ENCODE measurements around the gene GOLGA6D.
"Not testable (repeated sequence)": the region's sequence is repeated elsewhere in the genome, so short reads cannot be mapped to it uniquely, and the experiment has no call there.

GOLGA6D gene

DNA sequence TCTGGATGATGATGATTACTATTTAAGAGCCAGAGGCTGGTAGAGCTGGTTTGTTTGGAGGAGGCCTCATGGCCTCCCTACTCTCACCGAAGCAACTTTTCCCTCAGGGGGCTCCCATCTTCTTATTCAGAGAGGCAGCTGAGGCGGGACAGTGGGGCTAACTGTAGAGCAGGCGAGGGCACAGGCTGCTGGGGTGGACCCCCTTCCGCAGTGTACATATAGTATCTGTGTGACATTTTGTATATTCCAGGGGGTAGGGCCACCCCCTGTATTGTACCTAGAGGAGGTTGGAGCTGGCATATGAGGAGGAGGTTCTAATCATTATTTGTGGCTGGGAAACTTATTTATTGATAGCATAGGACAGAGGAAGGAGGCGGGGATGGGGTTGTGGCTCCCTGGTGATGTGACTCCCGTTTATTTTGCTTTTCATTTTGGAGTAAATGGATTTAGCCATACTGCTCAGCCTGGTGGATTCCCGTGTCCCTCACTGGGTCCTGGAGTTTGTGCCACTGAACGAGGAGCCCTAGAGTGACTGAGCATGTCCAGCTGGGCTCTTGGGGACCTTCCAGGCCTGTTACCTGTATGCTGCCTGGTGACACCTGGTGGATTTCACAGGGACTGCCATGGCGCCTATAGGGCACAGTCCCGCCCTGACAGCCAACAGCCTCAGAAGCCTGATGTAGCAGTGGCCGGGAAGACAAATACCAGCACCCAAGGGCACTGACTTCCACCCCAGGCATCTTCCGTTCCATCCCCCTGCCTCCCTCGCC, 16.1 kb downstream of the GOLGA6D start:
- FAIRE-seq; DNase-seq (ENCODE audit: insufficient read length, low spot score): not testable (repeated sequence)

DNA sequence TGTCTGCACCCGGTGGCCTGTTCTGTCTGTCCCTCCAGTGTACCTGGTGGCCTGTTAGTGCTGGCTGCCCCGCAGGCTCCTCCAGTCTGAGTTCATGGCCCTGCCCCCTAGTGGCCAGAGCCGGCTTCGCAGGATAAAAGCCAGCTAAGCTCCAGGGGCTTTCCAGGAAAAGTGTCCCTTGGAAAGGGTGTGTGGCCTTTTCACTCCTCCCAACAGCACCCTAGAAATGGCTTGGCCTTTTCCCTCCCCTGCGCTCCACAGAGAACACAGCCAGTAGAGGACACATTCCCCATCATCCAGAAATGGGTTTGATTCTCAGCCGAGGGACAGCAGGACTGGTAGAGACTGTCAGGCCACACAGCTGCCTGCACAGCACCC, 16.7 kb downstream of the GOLGA6D start:
- not testable (repeated sequence) for DNase-seq (ENCODE audit: insufficient read length, low spot score); FAIRE-seq
- TF ChIP-seq, protein P1, sequence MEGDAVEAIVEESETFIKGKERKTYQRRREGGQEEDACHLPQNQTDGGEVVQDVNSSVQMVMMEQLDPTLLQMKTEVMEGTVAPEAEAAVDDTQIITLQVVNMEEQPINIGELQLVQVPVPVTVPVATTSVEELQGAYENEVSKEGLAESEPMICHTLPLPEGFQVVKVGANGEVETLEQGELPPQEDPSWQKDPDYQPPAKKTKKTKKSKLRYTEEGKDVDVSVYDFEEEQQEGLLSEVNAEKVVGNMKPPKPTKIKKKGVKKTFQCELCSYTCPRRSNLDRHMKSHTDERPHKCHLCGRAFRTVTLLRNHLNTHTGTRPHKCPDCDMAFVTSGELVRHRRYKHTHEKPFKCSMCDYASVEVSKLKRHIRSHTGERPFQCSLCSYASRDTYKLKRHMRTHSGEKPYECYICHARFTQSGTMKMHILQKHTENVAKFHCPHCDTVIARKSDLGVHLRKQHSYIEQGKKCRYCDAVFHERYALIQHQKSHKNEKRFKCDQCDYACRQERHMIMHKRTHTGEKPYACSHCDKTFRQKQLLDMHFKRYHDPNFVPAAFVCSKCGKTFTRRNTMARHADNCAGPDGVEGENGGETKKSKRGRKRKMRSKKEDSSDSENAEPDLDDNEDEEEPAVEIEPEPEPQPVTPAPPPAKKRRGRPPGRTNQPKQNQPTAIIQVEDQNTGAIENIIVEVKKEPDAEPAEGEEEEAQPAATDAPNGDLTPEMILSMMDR (IDR thresholded peaks at IDR 0.05; ENCODE audit: insufficient read depth, missing control alignments): peak; percentile 38

DNA sequence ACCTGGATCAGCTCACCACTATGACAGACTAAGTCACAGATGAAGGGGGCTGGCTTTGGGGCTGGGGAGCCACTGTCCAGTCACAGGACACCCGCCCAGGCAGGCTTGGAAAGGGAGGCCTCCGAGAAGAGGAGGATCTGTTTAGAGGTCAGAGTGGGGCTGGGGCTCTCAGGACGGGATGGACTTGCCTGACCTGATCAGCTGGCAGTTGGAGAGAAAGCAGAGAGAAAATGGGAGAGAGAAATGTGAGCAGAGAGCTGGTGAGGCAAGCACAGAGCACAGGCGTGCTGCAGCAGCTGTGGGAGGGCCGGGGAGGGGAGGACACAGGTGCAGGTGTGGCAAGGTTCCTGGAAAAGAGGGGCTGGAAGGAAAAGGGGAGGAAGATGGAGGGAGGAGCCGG, 17.4 kb downstream of the GOLGA6D start:
- not testable (repeated sequence) for FAIRE-seq; DNase-seq (ENCODE audit: insufficient read length, low spot score)

DNA sequence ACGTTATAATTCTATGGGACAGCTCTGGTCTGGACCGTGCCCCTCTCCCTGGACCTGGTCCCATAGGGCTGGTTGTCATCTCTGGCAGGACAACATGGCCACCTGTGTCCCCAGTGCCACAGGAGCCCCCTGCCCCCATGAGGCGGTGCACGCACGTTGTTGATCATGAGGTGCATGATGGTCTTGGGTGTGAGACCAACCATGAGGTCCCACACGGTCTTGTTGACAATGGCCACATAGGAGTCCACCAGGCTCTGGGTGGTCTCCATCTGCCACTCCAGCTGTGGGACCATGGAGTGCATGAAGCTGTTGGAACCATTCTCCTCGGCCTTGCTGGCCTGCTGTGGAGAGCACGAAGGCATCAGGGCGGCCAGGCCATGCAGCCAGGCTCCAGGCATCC, 19.7 kb downstream of the GOLGA6D start:
- TF ChIP-seq, protein P1 (IDR thresholded peaks at IDR 0.05; ENCODE audit: insufficient read depth, missing control alignments): no peak
- FAIRE-seq (no peak), DNase-seq (ENCODE audit: insufficient read length, low spot score) (no peak)

DNA sequence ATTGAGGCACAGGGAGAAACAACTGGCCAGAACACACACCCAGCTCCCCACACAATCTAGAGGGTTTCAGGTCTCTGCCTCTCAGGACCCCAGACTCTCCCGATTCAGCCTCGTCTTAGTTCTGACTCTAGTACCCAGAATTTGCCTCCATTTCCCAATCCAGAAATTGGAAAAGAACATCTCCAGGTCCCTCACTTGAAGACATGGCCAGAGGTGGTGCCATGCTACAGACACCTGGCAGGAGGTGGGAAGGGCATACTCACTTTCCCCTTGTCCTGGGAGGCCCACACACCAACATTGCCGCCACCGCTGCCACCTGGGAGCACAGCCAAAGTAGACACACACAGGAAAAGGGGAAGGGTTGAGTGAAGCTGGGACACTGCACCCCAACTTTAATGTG, 20.1 kb downstream of the GOLGA6D start:
- FAIRE-seq; DNase-seq (ENCODE audit: insufficient read length, low spot score): not testable (repeated sequence)

DNA sequence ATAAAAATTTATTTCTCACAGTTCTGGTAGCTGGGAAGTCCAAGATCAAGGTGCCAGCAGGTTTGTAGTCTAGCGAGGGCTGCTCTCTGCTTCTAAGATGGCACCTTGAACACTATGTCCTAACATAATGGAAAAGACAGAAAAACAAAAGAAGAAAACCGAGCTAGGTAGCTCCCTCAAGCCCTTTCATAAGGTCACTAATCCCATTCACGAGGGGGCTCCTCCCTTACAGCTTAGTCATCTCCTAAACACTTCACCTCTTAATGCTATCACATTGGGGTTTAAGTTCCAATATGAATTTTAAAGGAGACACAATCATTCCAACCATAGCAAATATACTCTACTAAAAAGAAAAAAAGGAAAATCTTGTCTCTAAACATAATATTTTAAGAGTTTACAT, 23.6 kb downstream of the GOLGA6D start:
- FAIRE-seq: no peak
- DNase-seq (ENCODE audit: insufficient read length, low spot score): no peak
- TF ChIP-seq, protein P1 (IDR thresholded peaks at IDR 0.05; ENCODE audit: insufficient read depth, missing control alignments): no peak

DNA sequence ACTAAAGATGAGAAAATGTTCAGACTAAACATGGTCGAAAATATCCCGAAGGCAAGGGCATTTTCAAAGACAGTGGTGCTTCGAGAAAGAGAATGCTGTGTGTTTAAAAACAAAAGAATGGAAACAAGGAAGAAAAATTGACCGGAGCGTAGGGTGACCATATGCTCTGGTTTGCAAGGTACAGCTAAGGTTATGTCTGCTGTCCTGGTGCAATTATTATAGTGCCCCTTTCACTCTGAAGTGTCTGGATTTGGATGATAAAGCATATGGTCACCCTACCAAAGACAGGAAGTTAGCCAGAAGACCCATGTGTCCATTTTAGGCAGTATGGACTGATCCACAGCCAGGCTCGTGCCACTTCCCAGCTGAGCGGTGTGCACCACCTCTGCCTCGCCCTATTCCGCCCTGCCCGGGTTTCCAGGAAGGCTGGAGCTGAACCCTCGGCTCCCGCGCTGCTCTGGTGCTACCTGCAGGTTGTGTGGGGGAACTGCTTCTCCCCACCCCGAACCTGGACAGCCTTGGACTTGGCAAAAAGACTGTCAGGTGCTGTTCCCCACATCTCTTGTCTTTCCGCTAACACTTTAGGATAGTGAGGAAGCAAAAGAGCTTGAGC, 25.2 kb downstream of the GOLGA6D start:
- TF ChIP-seq, protein P1 (IDR thresholded peaks at IDR 0.05; ENCODE audit: insufficient read depth, missing control alignments): peak; percentile 39
- DNase-seq (ENCODE audit: insufficient read length, low spot score) (peak; percentile 42), FAIRE-seq (no peak)

DNA sequence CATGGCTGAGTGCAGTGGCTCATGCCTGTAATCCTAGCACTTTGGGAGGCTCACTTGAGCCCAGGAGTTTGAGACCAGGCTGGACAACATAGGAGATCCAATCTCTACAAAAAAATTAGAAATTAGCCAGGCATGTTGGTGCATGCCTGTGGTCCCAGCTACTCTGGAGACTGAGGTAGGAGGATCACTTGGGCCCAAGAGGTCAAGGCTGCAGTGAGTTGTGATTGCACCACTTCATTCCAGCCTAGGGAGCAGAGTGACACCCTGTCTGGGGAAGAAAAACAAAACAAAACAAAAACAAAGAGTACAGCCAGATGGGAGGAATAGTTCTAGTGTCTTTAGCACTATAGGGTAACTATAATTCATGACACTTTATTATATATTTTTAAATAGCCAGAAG, 27.1 kb downstream of the GOLGA6D start:
- DNase-seq (ENCODE audit: insufficient read length, low spot score): no peak
- FAIRE-seq: no peak

DNA sequence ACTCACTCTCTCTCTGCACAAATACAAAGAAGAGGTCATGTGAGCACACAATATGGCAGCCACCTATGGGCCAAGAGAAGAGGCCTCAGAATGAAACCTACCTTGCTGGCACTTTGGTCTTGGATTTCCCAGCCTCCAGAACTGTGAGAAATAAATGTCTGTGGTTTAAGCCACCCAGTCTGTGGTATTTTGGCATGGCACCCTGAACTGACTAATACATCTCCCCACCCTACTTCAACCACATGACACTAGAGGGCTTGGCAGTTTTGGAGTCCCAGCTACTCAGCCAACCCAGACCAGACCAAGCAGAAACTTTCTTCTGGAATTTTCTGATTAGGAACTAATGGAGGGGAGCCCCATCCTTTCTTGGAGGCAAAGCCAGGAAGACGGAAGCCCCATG, 29.9 kb downstream of the GOLGA6D start:
- FAIRE-seq; DNase-seq (ENCODE audit: insufficient read length, low spot score): not testable (repeated sequence)

More for the DNA sequence above, 27.1 kb downstream of the GOLGA6D start:
- TF ChIP-seq, protein P1 (IDR thresholded peaks at IDR 0.05; ENCODE audit: insufficient read depth, missing control alignments): no peak

Measured in D721Med (cell line).